Memory B cell (primary cell): Measurements from ENCODE around the gene ZNF48.

Experiments used
- ATAC-seq: fragments of 150-1000 bp; cut with Tn5 transposase; 2 replicates; pipeline ENCODE4 v1.10.0; 2021; ENCODE audit warnings: low read depth, mild to moderate bottlenecking, moderate library complexity
- DNase-seq, 2 donors: peaks; one replicate each; pipeline ENCODE4 v3.0.0; 2022; ENCODE audit warnings: low spot score in 2 of 2
- H3K27ac Mint-ChIP-seq: one replicate; pipeline ENCODE4 v1.8.0; 2022; ENCODE audit warnings: mild to moderate bottlenecking, moderate library complexity, mixed read lengths
- H3K27me3 Mint-ChIP-seq: one replicate; pipeline ENCODE4 v1.8.0; 2022; ENCODE audit warnings: mixed read lengths
- H3K36me3 Mint-ChIP-seq: one replicate; pipeline ENCODE4 v1.8.0; 2022; ENCODE audit warnings: mild to moderate bottlenecking, mixed read lengths
- H3K4me1 Mint-ChIP-seq: one replicate; pipeline ENCODE4 v1.8.0; 2022; ENCODE audit warnings: mixed read lengths
- H3K4me3 Mint-ChIP-seq: one replicate; pipeline ENCODE4 v1.8.0; 2022; ENCODE audit warnings: mild to moderate bottlenecking, moderate library complexity, mixed read lengths
- H3K9me3 Mint-ChIP-seq: one replicate; pipeline ENCODE4 v1.8.0; 2022; ENCODE audit warnings: mixed read lengths

Gene ZNF48

GRCh38 chr16:30368122-30368791 is 27.0 kb upstream of the ZNF48 start:
- H3K27ac Mint-ChIP-seq: peak overlapping the region; percentile 58
- no peaks in the 10 kb centered on the region for H3K27me3 Mint-ChIP-seq
- peaks cover 36% of the 10 kb centered on the region for H3K4me1 Mint-ChIP-seq
- peaks cover 10% of the 10 kb centered on the region for H3K36me3 Mint-ChIP-seq
- ATAC-seq: no peak
- H3K4me3 Mint-ChIP-seq: peak overlapping the region; percentile 82
- DNase-seq: no peak
- no peaks in the 10 kb centered on the region for H3K9me3 Mint-ChIP-seq

DNA sequence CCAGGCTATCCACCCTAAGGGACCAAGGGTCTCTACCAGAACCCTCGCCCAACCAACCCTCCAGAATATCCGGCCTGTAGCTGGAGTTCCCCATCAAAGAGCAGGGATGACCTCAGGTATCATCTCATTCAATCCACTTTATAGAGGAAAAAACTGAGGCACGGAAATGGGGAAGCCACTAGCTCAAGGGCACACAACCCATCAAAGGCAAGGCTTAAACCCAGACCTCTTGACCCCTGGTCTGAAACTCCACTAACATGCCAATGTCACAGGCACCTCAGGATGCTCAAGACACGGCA is 26.5 kb upstream of the ZNF48 start:
- H3K27ac Mint-ChIP-seq: peak overlapping the region; percentile 58
- DNase-seq: no peak
- H3K4me1 Mint-ChIP-seq: peaks cover 36% of the 10 kb centered on the region
- ATAC-seq: no peak
- peak overlapping the region; percentile 82 for H3K4me3 Mint-ChIP-seq
- no peaks in the 10 kb centered on the region for H3K9me3 Mint-ChIP-seq
- peaks cover 7% of the 10 kb centered on the region for H3K36me3 Mint-ChIP-seq
- no peaks in the 10 kb centered on the region for H3K27me3 Mint-ChIP-seq

DNA sequence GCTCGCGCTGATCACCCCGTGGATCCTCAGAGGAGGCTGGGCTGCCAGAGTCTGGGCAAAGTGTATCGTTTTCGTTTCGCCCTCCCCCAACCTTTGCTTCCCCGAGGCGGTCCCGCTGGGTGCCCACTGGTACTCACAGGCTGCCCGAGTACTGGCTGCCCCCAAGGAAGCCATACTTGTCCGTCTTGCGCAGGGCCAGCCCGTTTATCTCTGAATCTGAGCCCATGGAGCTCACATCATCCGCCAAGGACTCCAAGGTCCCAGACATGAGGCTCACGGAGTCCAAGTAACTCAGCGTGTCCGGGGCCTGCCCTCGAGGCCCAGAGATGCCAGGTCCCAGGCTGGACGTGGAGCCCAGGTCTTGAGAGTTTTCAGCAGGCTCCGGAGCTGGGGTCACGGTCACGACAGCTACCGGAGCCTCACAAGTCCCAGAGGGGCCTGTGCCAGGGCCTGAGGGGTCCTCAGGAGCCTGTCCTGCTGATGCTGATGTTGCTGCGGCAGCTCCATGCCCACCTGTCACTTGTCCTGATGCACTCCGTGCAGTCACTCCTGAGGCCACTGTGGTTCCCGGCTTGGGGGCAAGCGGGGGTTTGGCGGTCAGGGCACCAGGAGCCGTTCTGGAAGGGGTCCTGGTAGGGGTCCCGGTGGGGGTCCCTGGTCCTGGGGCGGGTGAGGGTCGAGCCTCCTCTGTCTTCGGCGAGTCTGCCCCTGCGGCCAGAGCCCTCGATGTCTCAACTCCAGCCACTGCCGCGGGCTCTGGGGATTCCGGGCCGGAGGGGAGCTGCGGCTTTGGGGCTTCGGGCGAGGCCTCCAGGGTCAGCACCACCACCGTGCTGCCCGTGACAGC is 25.9 kb upstream of the ZNF48 start:
- peak overlapping the region; percentile 58 for H3K27ac Mint-ChIP-seq
- no peaks in the 10 kb centered on the region for H3K9me3 Mint-ChIP-seq
- no peak for DNase-seq
- peak overlapping the region; percentile 82 for H3K4me3 Mint-ChIP-seq
- peaks cover 36% of the 10 kb centered on the region for H3K4me1 Mint-ChIP-seq
- peaks cover 7% of the 10 kb centered on the region for H3K36me3 Mint-ChIP-seq
- no peak for ATAC-seq
- H3K27me3 Mint-ChIP-seq: no peaks in the 10 kb centered on the region

DNA sequence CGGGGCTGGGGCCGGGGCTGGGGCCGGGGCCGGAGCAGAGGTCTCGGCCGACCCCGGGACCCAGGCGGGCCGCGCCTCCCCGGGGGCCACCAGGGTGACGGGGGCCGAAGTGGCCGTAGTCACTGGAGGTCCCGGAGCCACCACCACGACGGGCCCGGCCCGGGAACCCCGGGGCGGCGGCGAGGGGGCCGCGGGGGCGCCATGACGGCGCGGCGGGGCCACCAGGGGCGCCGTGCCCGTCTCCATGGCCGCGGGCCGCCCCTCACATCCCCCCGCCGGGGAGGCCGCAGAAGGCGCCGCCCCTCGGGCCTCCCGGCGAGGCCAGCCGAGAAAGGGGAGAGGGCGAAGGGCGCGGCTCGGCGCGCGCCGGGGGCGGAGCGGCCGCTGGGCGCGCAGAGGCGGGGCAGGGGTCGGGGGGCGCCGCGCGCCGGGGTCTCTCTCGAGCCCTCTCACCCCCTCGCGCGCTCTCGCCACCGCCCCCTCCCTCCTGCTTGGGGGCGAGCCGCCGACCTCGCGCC is 25.2 kb upstream of the ZNF48 start:
- Mint-ChIP-seq H3K4me1 (peaks cover 36% of the 10 kb centered on the region), H3K27ac (no peak overlapping the region), H3K36me3 (peaks cover 5% of the 10 kb centered on the region), H3K9me3 (no peaks in the 10 kb centered on the region), H3K4me3 (peak overlapping the region; percentile 77), H3K27me3 (no peaks in the 10 kb centered on the region)
- peak; percentile 6 for ATAC-seq
- DNase-seq: no peak

- ATAC-seq (peak; percentile 81), DNase-seq (peak; percentile 91 to 99)
- Mint-ChIP-seq H3K36me3 (peaks cover 2% of the 10 kb centered on the region), H3K27ac (peak within 1 kb of the TSS; percentile 72), H3K9me3 (no peaks in the 10 kb centered on the region), H3K27me3 (no peaks in the 10 kb centered on the region), H3K4me1 (peaks cover 36% of the 10 kb centered on the region), H3K4me3 (peak within 1 kb of the TSS; percentile 82)
Observed at GRCh38 chr16:30370456-30371247, 24.6 kb upstream of the ZNF48 start, which contains the start of gene TBC1D10B. Gene TBC1D10B, minus strand, starts transcription at chr16:30370494. Its CDS starts 311 bp downstream, at chr16:30370183.

DNA sequence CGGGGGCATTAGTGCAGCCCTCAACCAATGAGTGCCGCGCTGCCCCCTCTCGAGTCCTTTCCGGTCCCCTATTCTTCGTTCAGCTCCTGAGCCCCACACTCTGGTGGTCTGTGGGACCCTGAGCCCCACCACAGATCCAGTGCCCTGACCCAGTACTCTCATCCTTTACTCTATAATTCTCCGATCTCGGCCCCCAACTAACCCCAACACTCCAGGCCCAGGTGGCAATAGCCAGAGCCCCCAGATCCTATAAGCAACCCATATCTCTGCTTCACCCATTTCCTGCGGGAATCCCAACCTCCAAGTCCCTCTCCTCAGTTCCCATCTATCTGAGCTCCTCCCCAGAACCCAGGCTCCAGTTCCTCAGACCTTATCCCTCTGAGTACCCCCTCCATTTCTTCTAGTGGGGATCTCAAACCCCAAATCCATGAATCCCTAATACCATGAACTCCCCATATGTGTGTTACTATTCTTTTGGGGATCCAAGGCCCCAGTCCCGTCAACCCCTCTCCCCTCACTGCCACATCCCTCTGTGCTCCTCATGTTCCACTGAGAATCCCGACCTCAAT is 23.9 kb upstream of the ZNF48 start:
- Mint-ChIP-seq H3K4me1 (peaks cover 36% of the 10 kb centered on the region), H3K27me3 (no peaks in the 10 kb centered on the region), H3K9me3 (no peaks in the 10 kb centered on the region), H3K4me3 (peak overlapping the region; percentile 77), H3K36me3 (peaks cover 2% of the 10 kb centered on the region), H3K27ac (peak overlapping the region; percentile 72)
- ATAC-seq (no peak), DNase-seq (no peak)

DNA sequence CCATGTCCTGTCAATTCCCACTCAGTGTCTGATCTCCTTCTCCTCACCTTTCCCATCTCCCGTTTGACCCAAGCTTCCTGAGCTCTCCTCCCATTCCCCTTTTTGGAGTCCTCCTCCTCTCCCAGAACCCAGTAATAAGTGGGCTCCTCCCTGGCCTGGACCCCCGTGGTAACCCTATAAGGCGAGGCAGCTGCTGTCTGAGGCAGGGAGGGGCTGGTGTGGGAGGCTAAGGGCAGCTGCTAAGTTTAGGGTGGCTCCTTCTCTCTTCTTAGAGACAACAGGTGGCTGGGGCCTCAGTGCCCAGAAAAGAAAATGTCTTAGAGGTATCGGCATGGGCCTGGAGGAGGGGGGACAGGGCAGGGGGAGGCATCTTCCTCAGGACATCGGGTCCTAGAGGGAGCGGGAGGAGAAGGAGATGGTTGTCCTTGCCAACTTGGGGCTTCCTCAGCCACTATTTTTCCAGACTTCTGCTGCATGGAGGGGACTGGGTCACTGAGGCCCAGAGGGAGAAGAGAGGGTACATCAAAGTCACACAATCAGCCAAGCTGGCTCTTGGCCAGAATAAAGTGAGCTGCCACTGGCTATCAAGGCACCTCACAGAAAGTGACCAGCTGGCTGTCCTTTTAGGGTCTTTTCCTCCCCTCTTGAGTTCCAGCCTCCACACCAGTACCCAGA is 23.0 kb upstream of the ZNF48 start:
- H3K9me3 Mint-ChIP-seq: no peaks in the 10 kb centered on the region
- peak overlapping the region; percentile 77 for H3K4me3 Mint-ChIP-seq
- peaks cover 31% of the 10 kb centered on the region for H3K4me1 Mint-ChIP-seq
- no peak for ATAC-seq
- H3K27me3 Mint-ChIP-seq: no peaks in the 10 kb centered on the region
- DNase-seq: no peak
- H3K27ac Mint-ChIP-seq: peak overlapping the region; percentile 72
- H3K36me3 Mint-ChIP-seq: no peaks in the 10 kb centered on the region

- H3K4me3 Mint-ChIP-seq: no peak overlapping the region
- H3K9me3 Mint-ChIP-seq: no peaks in the 10 kb centered on the region
- H3K4me1 Mint-ChIP-seq: peaks cover 28% of the 10 kb centered on the region
- H3K27ac Mint-ChIP-seq: no peak overlapping the region
- ATAC-seq (no peak), DNase-seq (no peak)
- H3K36me3 Mint-ChIP-seq: no peaks in the 10 kb centered on the region
- H3K27me3 Mint-ChIP-seq: no peaks in the 10 kb centered on the region
Observed at GRCh38 chr16:30372725-30373124, 22.5 kb upstream of the ZNF48 start.

DNA sequence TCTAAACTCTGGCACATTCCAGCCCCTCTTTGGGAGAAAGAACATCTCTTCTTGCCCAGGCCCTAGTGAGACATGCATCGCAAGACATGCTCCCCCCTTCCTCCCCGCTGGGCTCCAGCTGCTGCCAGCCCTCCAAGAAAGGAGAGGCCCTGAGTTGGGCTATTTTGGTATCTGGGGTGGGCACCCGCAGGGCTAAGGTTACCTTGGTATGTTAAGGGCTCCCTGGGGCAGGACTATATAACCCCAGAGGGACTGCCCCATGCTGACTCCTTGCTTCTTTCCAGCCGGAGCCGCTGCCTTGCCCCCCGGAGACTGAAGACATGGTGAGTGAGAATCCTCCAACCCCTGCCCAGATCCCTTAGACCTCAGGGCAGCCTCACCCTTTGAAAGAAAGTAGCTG is 20.7 kb upstream of the ZNF48 start, which contains the start of gene MYL11:
Gene MYL11, plus strand, starts transcription at position 265 of the 400 bp plus-strand sequence. Its CDS starts 56 bp downstream, at position 321.
- H3K4me3 Mint-ChIP-seq: no peak within 1 kb of the TSS
- no peaks in the 10 kb centered on the region for H3K9me3 Mint-ChIP-seq
- no peak within 1 kb of the TSS for H3K27ac Mint-ChIP-seq
- ATAC-seq (no peak), DNase-seq (no peak)
- H3K36me3 Mint-ChIP-seq: peaks cover 2% of the 10 kb centered on the region
- no peaks in the 10 kb centered on the region for H3K27me3 Mint-ChIP-seq
- H3K4me1 Mint-ChIP-seq: peaks cover 18% of the 10 kb centered on the region

DNA sequence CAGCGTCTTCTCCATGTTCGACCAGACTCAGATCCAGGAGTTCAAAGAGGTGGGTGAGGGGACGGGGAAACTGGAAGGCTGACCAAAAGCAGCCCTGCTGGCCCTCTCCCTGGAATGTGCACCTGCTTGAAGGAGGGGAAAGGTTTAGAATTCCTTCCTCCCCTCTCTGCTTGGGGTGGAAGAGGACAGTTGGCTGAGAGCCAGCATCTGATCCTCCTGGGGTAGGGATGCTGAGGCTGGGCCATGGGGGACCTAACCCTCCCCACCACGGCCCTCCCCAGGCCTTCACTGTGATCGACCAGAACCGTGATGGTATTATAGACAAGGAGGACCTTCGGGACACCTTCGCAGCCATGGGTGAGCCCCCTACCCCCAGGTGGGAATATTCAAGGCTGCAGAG is 19.4 kb upstream of the ZNF48 start:
- Mint-ChIP-seq H3K36me3 (peaks cover 5% of the 10 kb centered on the region), H3K27ac (no peak overlapping the region), H3K9me3 (no peaks in the 10 kb centered on the region), H3K4me3 (no peak overlapping the region), H3K27me3 (no peaks in the 10 kb centered on the region), H3K4me1 (peaks cover 26% of the 10 kb centered on the region)
- ATAC-seq (no peak), DNase-seq (no peak)

DNA sequence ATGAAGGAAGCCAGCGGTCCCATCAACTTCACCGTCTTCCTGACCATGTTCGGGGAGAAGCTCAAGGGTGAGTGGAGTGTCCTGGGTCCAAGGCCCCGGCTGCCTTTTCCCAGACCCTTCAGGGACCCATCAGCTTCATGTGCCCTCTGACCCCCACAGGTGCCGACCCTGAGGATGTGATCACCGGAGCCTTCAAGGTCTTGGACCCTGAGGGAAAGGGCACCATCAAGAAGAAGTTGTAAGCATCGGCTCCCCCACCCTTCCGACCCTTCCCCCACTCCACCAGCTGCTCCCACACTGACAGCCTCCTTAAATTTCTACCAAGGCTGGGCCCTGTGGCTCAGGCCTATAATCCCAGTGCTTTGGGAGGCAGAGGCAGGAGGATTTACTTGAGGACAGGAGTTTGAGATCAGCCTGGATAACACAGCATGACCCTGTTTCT is 18.7 kb upstream of the ZNF48 start:
- ATAC-seq (no peak), DNase-seq (no peak)
- Mint-ChIP-seq H3K9me3 (no peaks in the 10 kb centered on the region), H3K4me3 (no peak overlapping the region), H3K36me3 (peaks cover 5% of the 10 kb centered on the region), H3K4me1 (peaks cover 25% of the 10 kb centered on the region), H3K27me3 (no peaks in the 10 kb centered on the region), H3K27ac (peak overlapping the region; percentile 98)

- Mint-ChIP-seq H3K27me3 (no peaks in the 10 kb centered on the region), H3K36me3 (peaks cover 5% of the 10 kb centered on the region), H3K27ac (peak overlapping the region; percentile 98), H3K4me3 (peak overlapping the region; percentile 97), H3K9me3 (no peaks in the 10 kb centered on the region), H3K4me1 (peaks cover 21% of the 10 kb centered on the region)
- DNase-seq (no peak), ATAC-seq (no peak)
Observed at GRCh38 chr16:30377050-30377811, 18.0 kb upstream of the ZNF48 start.
